ENCODE results near the gene CUL1.
A peak's percentile ranks its signal among the peaks of the same experiment; 100 is the strongest.

The CUL1 gene

DNA sequence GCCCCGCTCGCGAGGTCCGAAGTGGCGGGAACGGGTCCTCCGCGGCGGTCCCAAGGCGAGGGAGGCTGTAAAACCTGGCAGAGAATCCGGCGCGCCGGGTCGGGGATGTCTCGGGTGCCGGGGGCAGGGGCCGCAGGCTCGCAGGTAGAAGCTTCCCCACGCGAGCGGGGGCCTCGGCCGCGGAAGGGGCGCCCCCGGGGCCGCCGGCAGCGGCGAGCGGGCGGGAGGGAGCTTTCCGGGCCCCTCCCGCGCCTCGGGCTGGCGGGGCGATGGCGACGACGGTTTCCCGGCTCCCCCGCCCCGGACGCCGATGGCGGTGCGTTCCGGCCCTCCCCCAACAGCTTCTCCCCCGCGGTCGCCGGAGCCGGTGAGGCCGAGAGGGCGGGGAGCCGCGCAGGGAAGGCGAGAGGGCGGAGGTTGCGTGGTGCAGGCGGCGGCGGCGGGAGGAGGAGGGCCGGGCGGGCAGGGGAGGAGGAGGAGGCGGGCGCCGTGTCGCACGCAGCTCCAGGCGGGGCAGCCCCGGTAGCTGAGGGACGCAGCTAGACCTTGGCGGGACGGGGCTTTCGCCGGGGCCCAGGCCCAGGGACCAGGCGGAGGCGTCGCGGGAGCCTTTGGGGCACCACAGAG, at the start of gene CUL1:
TSS of gene CUL1 (plus strand) at position 507 of the 627 bp plus-strand sequence. CDS start 31,220 bp downstream, outside the sequence.
- DNase-seq: peak; percentile 78 to 89 (median 80)

GRCh38 chr7:148650232-148650858, 48.4 kb upstream of the CUL1 start:
- no peak for DNase-seq

DNA sequence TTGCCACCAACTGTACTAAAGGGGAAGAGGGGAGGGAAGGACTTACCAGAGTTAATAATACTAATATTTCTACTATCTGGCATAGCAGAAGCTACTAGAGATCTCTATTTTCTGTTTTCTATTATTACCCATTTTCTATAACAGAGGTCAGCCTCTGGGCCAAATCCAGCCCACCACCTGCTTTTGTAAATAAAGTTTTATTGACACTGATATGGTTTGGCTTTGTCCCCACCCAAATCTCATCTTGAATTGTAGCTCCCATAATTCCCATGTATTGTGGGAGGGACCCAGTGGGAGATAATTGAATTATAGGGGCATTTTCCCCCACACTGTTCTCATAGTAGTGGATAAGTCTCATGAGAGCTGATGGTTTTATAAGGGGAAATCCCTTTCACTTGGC, 45.9 kb upstream of the CUL1 start:
- no peak for DNase-seq

- no peak for DNase-seq
Measured at GRCh38 chr7:148657929-148658328, 40.8 kb upstream of the CUL1 start.

GRCh38 chr7:148661471-148661870, 37.2 kb upstream of the CUL1 start:
- DNase-seq: no peak

DNA sequence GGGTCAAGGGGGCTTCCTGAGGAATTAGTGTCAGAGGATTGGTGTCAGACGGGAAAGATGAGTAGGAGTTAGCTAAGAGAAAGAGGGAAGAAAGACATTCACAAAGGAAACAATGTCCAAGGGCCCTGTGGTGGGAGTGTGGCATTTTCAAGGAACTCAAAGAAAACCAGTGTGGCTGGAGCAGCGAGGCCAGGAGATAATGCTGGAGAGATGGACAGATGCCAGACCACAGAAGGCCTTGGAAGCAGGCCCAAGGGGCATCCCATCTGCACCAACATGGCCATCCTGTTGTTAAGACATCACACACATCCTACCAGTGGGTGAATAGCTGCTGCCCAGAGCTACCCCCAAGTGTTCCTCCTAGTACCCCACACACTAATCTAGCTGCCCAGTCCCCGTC, 36.1 kb upstream of the CUL1 start:
- no peak for DNase-seq

GRCh38 chr7:148664324-148664723, 34.4 kb upstream of the CUL1 start:
- no peak for DNase-seq

GRCh38 chr7:148665221-148665620, 33.5 kb upstream of the CUL1 start:
- DNase-seq: no peak

GRCh38 chr7:148669927-148670326, 28.8 kb upstream of the CUL1 start:
- DNase-seq: peak in 1 of 3 donors; percentile 15

DNA sequence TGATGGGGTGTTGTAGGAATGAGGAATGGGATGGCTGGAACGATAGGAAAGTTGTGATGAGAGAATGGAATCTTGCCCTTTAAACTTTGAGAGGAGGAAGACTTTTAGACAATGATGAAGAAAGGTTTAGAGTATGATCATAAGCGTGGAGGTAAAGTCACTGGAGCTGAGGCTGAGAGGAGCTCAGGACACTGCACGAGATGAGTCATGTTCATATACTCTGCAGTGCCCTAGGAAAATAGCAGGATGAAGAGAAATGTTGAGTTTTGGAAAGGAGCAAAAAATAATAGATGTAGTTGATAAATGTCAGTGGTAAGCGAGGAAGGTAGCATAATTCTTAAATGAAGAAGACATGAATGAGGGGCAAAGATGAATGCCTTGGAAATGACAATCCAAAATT, 28.3 kb upstream of the CUL1 start:
- DNase-seq: peak in 1 of 3 donors; percentile 18

- DNase-seq: peak in 1 of 3 donors; percentile 14
Measured at GRCh38 chr7:148670807-148671206, 27.9 kb upstream of the CUL1 start.

GRCh38 chr7:148672041-148672440, 26.7 kb upstream of the CUL1 start:
- peak in 1 of 3 donors; percentile 15 for DNase-seq

DNA sequence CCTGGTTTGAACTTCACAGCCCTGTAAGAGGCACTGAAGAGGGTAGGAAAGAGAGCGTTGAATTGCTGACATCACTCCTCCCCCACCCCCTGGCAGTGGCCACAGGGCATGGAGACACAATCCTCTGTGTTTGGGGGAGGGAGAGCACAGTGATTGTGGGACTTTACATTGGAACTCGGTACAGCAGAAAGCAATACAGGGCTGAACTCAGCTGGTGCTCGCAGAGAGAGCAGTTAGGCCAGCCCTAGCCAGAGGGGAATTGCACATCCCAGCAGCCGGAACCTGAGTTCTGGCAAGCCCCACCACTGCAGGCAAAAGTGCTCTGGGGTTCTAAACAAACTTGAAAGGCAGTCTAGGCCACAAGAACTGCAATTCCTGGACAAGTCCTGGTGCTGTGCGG, 24.0 kb upstream of the CUL1 start:
- no peak for DNase-seq

GRCh38 chr7:148676291-148676690, 22.4 kb upstream of the CUL1 start:
- DNase-seq: no peak

DNA sequence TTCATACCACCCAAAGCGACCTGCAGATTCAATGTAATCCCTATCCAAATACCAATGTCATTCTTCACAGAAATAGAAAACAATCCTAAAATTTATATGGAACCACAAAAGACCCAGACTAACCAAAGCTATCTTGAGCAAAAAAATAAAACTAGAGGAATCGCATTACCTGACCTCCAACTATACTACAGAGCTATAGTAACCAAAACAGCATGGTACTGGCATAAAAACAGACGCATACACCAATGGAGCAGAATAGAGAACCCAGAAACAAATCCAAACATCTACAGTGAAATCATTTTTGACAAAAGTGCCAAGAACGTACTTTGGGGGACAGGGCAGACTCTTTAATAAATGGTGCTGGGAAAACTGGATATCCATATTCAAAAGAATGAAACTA, 16.9 kb upstream of the CUL1 start:
- no peak for DNase-seq

GRCh38 chr7:148684289-148684830, 14.3 kb upstream of the CUL1 start:
- DNase-seq: no peak

DNA sequence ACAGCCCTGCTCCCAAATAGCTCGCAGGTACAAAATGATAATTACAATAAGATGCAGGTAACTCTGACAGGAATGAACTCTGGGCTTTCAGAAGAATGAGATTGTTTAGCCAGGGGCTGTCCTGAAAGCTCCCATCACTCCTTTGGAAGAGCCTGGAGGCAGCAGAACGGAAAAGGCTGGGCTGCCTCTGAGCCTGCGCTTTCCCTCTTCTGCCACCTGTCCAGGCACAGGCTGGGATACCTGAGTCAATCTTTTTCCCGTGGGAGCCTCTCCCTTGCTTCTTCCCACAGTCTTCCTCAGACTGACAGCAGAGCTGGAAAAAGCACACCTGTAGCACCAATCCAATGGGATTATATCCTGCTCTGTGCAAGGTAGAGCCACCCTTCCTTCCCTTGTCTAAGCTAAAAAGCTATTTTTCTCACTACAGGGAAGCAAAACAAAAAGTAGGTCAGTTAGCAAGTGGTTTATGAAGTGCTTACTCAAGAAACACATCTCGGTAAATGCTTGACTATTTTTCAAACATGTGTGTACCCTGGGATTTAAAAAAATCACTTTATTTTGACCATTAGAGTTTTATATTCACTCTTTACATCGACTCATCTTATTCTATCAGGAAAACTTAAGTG, 12.3 kb upstream of the CUL1 start:
- DNase-seq: no peak

GRCh38 chr7:148687555-148687954, 11.1 kb upstream of the CUL1 start:
- DNase-seq: peak in 2 of 3 donors; percentile 6 to 45

DNA sequence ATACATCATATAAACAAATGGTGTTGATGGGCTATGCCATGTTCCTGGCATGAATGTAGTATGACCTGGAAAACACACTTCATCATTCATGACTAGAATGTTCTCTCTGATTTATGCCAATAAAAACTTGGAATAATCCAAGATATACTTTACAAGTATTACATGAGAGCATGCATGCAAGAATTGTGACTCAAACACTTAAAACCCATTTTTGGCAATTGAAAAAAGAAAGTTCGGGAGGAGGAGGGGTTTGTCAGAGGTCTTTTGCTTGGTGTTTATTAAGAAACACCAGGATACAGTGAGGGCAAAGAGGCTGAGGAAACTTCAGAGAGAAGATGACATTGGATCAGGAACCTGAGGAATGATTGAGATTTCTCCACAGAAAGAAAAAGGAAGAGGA, 10.2 kb upstream of the CUL1 start:
- no peak for DNase-seq

- DNase-seq: no peak
Measured at GRCh38 chr7:148693651-148694050, 5.1 kb upstream of the CUL1 start.

DNA sequence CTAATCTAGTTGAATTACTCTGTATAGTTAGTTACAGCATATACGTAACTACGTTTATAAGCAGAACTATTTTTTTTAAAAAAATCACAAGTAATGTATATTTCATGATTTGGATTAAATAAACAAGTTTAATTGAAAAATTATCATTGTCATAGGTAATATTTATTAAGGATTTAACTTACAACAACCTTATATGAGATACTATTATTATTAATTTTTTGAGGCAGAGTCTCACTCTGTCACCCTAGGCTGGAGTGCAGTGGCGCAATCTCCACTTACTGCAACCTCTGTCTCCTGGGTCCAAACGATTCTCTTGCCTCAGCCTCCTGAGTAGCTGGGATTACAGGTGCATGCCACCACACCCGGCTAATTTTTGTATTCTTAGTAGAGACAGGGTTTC, 4.1 kb upstream of the CUL1 start:
- DNase-seq: no peak

DNA sequence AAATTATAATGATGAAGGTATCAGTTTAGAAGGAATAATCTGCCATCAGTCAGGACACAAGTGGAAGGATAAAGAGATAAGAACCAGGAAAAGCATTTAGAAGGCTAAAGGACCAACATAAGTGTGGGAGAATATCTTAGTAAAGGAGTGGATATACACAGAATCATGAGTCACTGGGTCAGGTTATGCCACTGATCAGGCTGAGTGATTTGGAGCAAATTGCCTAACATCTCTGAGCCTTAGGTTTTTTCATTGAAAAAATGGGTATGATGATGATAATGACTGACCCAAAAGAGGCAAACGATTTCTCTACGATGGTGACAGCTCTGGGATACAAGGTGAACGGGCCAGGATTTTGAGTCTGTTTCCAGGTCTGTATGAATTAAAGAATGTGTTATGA, 2.8 kb upstream of the CUL1 start:
- DNase-seq: peak in 1 of 3 donors; percentile 33

DNA sequence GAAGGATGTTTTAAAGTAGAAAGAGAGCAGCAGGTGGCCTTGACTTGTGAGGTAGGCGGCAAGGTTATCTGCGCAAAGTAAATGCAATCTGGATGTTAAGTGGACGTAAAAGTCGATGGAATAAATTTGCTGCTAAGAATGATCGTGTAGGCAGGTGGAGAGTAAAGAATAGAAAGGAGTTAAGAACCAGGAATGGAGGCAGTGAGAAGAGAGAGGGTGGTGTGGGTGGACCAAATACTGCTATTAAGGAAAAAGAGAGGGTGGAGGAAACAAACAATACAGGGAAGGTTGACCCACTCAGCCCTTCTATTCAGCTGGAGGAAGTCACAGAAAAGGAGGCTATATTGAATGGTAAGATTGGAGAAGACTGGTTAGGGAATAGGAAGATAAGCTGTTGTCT, 1.9 kb upstream of the CUL1 start:
- DNase-seq: no peak

All from suppressor macrophage treated with lipopolysaccharide for 1 hour (primary cell).